ENCODE measurements around the gene RBM20. TPM values are rescaled to one million over a fixed set of nuclear protein-coding genes. Genes with fewer than 3 reads are reported as not detected.
"Not testable (repeated sequence)": the region's sequence is repeated elsewhere in the genome, so short reads cannot be mapped to it uniquely, and the experiment has no call there.

Gene RBM20
- total RNA-seq, 4 donors from 2014 or later: 7.4 to 18.4 (median 10.2) TPM

- H3K27ac ChIP-seq: no peak overlapping the region
- H3K36me3 ChIP-seq: no peaks in the 10 kb centered on the region
- intact Hi-C loops (cut with DNase I; ENCODE audit: low total_unique reads): no loop called here
- H3K4me3 ChIP-seq: no peak overlapping the region
- H3K4me1 ChIP-seq: no peaks in the 10 kb centered on the region
- H3K9me3 ChIP-seq: no peaks in the 10 kb centered on the region
- in situ Hi-C loops (cut with MboI; ENCODE audit: low sequenced_read_pairs in 4 of 4): loop anchor here in 2 of 4 donors (25.0 kb wide), 2 partner anchors 167 to 267 kb away; no protein-coding TSS in a partner anchor
- TF ChIP-seq, protein P1, sequence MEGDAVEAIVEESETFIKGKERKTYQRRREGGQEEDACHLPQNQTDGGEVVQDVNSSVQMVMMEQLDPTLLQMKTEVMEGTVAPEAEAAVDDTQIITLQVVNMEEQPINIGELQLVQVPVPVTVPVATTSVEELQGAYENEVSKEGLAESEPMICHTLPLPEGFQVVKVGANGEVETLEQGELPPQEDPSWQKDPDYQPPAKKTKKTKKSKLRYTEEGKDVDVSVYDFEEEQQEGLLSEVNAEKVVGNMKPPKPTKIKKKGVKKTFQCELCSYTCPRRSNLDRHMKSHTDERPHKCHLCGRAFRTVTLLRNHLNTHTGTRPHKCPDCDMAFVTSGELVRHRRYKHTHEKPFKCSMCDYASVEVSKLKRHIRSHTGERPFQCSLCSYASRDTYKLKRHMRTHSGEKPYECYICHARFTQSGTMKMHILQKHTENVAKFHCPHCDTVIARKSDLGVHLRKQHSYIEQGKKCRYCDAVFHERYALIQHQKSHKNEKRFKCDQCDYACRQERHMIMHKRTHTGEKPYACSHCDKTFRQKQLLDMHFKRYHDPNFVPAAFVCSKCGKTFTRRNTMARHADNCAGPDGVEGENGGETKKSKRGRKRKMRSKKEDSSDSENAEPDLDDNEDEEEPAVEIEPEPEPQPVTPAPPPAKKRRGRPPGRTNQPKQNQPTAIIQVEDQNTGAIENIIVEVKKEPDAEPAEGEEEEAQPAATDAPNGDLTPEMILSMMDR (IDR thresholded peaks at IDR 0.05 in 4 of 5, conservative IDR thresholded peaks at IDR 0.05 in 1 of 5): no peak
- no peak for TF ChIP-seq POLR2A (IDR thresholded peaks at IDR 0.05)
- no peak for DNase-seq
- no peaks in the 10 kb centered on the region for H3K27me3 ChIP-seq
- no peak for ATAC-seq
Observed at GRCh38 chr10:110620398-110620719, 23.8 kb upstream of the RBM20 start.

DNA sequence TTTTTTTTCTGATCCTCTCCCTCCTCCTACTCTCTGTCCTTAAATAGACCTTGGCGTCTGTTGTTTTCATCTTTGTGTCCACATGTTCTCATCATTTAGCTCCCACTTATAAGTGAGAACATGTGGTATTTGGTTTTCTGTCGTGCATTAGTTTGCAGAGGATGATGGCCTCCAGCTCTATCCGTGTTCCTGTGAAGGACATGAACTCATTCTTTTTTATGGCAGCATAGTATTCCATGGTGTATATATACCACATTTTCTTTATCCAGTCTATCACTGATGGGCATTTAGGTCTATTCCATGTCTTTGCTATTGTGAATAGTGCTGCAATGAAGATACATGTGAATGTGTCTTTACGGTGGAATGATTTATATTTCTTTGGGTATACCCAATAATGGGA, 20.8 kb upstream of the RBM20 start:
- H3K9me3 ChIP-seq; H3K4me1 ChIP-seq; intact Hi-C loops (cut with DNase I; ENCODE audit: low total_unique reads); H3K4me3 ChIP-seq; H3K36me3 ChIP-seq; ATAC-seq; DNase-seq; H3K27ac ChIP-seq; H3K27me3 ChIP-seq: not testable (repeated sequence)
- in situ Hi-C loops (cut with MboI; ENCODE audit: low sequenced_read_pairs in 4 of 4): loop anchor here in 2 of 4 donors (25.0 kb wide), 2 partner anchors 164 to 264 kb away; no protein-coding TSS in a partner anchor

DNA sequence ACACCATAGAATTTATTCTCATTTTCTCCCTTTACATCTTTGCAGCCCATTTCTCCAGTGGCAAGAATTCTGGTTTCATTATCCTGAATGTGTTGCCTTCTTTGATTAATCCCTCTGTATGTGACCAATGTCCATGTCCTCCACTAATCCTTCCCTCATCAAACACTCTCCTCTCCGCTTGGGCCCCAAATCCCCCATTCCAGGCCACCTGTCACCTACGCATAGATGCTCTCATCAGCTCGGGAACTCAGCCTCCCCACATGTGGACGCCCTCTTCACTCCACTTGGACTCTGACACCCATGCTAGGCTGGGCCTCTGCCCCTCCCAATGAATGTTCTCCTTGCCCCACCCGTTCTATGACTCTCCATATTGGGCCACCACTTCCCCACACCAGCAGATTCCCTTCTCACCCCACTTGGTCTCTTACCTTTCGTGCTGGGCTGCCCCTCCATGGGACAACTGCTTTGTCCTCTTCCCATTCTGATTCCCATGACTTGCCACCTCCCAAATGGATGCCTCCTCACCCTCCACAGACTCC, 18.7 kb upstream of the RBM20 start:
- peaks cover 10 to 14% of the 10 kb centered on the region in 2 donors for H3K4me1 ChIP-seq
- no peak for DNase-seq
- H3K27ac ChIP-seq: no peak overlapping the region
- no peak for ATAC-seq
- intact Hi-C loops (cut with DNase I; ENCODE audit: low total_unique reads): no loop called here
- in situ Hi-C loops (cut with MboI; ENCODE audit: low sequenced_read_pairs in 4 of 4): no loop called here
- H3K4me3 ChIP-seq: no peak overlapping the region
- no peaks in the 10 kb centered on the region for H3K27me3 ChIP-seq
- H3K9me3 ChIP-seq: no peaks in the 10 kb centered on the region
- no peak for TF ChIP-seq POLR2A (IDR thresholded peaks at IDR 0.05)
- TF ChIP-seq, protein P1 (IDR thresholded peaks at IDR 0.05 in 4 of 5, conservative IDR thresholded peaks at IDR 0.05 in 1 of 5): no peak
- H3K36me3 ChIP-seq: no peaks in the 10 kb centered on the region

GRCh38 chr10:110625951-110626855, 17.9 kb upstream of the RBM20 start:
- Histone ChIP-seq H3K36me3 (no peaks in the 10 kb centered on the region), H3K27ac (no peak overlapping the region), H3K4me1 (peaks cover 10 to 20% of the 10 kb centered on the region in 2 donors), H3K27me3 (no peaks in the 10 kb centered on the region), H3K9me3 (no peaks in the 10 kb centered on the region), H3K4me3 (no peak overlapping the region)
- ATAC-seq (no peak), DNase-seq (no peak)
- in situ Hi-C loops (cut with MboI; ENCODE audit: low sequenced_read_pairs in 4 of 4): no loop called here
- intact Hi-C loops (cut with DNase I; ENCODE audit: low total_unique reads): no loop called here
- no peak for TF ChIP-seq POLR2A (IDR thresholded peaks at IDR 0.05)
- TF ChIP-seq, protein P1 (IDR thresholded peaks at IDR 0.05 in 4 of 5, conservative IDR thresholded peaks at IDR 0.05 in 1 of 5): no peak

GRCh38 chr10:110628161-110628560, 16.0 kb upstream of the RBM20 start:
- H3K36me3 ChIP-seq: no peaks in the 10 kb centered on the region
- H3K27me3 ChIP-seq: no peaks in the 10 kb centered on the region
- H3K9me3 ChIP-seq: no peaks in the 10 kb centered on the region
- peaks cover 10 to 20% of the 10 kb centered on the region in 2 donors for H3K4me1 ChIP-seq
- no peak overlapping the region for H3K27ac ChIP-seq
- DNase-seq (no peak), ATAC-seq (no peak)
- intact Hi-C loops (cut with DNase I; ENCODE audit: low total_unique reads): no loop called here
- H3K4me3 ChIP-seq: no peak overlapping the region
- TF ChIP-seq, protein P1 (IDR thresholded peaks at IDR 0.05 in 4 of 5, conservative IDR thresholded peaks at IDR 0.05 in 1 of 5): no peak
- no peak for TF ChIP-seq POLR2A (IDR thresholded peaks at IDR 0.05)
- in situ Hi-C loops (cut with MboI; ENCODE audit: low sequenced_read_pairs in 4 of 4): no loop called here
